Measurements from ENCODE around the gene USP49.

USP49 gene

DNA sequence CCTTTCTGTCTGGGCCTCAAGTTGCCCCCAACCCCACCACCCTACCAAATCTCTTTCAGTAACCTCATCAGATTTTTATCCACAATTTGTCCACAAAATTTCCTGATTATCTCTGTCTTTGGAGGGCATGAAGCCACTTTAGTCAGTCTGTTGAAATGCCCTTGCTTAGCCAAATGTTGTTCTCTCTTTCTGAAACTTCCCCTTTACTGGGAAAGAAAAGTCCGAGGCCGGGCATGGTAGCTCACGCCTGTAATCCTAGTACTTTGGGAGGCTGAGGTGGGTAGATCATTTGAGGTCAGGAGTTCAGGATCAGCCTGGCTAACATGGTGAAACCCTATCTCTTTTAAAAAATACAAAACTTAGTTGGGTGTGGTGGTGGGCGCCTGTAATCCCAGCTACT lies 73.9 kb downstream of the USP49 start:
- H3K36me3 ChIP-seq (ENCODE audit: control insufficient read depth in 2 of 2, insufficient read depth in 1 of 2, low read length in 2 of 2), result no peaks in the 10 kb centered on the region
- TF ChIP-seq ZNF121 (tag by site-specific recombination; IDR thresholded peaks at IDR 0.05) (no peak), WT1 (tag by site-specific recombination; IDR thresholded peaks at IDR 0.05) (no peak), ZNF280D (tag by site-specific recombination; IDR thresholded peaks at IDR 0.05) (no peak), ZNF707 (tag by site-specific recombination; IDR thresholded peaks at IDR 0.05) (no peak), ZNF37A (tag by site-specific recombination; IDR thresholded peaks at IDR 0.05) (no peak), GFI1B (tag by site-specific recombination; IDR thresholded peaks at IDR 0.05) (no peak), ZNF214 (tag by site-specific recombination; IDR thresholded peaks at IDR 0.05; ENCODE audit: borderline replicate concordance) (no peak), ZNF221 (tag by site-specific recombination; IDR thresholded peaks at IDR 0.05; ENCODE audit: borderline replicate concordance) (no peak)
- TF ChIP-seq, protein P1, sequence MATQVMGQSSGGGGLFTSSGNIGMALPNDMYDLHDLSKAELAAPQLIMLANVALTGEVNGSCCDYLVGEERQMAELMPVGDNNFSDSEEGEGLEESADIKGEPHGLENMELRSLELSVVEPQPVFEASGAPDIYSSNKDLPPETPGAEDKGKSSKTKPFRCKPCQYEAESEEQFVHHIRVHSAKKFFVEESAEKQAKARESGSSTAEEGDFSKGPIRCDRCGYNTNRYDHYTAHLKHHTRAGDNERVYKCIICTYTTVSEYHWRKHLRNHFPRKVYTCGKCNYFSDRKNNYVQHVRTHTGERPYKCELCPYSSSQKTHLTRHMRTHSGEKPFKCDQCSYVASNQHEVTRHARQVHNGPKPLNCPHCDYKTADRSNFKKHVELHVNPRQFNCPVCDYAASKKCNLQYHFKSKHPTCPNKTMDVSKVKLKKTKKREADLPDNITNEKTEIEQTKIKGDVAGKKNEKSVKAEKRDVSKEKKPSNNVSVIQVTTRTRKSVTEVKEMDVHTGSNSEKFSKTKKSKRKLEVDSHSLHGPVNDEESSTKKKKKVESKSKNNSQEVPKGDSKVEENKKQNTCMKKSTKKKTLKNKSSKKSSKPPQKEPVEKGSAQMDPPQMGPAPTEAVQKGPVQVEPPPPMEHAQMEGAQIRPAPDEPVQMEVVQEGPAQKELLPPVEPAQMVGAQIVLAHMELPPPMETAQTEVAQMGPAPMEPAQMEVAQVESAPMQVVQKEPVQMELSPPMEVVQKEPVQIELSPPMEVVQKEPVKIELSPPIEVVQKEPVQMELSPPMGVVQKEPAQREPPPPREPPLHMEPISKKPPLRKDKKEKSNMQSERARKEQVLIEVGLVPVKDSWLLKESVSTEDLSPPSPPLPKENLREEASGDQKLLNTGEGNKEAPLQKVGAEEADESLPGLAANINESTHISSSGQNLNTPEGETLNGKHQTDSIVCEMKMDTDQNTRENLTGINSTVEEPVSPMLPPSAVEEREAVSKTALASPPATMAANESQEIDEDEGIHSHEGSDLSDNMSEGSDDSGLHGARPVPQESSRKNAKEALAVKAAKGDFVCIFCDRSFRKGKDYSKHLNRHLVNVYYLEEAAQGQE (tag by site-specific recombination; IDR thresholded peaks at IDR 0.05), result no peak
- TF ChIP-seq, protein P2, sequence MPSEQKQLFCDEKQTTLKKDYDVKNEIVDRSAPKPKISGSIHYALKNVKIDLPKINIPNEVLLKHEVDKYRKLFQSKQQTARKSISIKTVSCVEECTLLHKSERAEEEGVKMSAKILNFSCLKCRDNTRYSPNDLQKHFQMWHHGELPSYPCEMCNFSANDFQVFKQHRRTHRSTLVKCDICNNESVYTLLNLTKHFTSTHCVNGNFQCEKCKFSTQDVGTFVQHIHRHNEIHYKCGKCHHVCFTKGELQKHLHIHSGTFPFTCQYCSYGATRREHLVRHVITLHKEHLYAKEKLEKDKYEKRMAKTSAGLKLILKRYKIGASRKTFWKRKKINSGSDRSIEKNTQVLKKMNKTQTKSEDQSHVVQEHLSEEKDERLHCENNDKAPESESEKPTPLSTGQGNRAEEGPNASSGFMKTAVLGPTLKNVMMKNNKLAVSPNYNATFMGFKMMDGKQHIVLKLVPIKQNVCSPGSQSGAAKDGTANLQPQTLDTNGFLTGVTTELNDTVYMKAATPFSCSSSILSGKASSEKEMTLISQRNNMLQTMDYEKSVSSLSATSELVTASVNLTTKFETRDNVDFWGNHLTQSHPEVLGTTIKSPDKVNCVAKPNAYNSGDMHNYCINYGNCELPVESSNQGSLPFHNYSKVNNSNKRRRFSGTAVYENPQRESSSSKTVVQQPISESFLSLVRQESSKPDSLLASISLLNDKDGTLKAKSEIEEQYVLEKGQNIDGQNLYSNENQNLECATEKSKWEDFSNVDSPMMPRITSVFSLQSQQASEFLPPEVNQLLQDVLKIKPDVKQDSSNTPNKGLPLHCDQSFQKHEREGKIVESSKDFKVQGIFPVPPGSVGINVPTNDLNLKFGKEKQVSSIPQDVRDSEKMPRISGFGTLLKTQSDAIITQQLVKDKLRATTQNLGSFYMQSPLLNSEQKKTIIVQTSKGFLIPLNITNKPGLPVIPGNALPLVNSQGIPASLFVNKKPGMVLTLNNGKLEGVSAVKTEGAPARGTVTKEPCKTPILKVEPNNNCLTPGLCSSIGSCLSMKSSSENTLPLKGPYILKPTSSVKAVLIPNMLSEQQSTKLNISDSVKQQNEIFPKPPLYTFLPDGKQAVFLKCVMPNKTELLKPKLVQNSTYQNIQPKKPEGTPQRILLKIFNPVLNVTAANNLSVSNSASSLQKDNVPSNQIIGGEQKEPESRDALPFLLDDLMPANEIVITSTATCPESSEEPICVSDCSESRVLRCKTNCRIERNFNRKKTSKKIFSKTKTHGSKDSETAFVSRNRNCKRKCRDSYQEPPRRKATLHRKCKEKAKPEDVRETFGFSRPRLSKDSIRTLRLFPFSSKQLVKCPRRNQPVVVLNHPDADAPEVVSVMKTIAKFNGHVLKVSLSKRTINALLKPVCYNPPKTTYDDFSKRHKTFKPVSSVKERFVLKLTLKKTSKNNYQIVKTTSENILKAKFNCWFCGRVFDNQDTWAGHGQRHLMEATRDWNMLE (tag by site-specific recombination; conservative IDR thresholded peaks at IDR 0.05; ENCODE audit: low read depth), result no peak
- H3K9me3 ChIP-seq (ENCODE audit: control insufficient read depth, insufficient read depth, low read depth, low read length), result no peaks in the 10 kb centered on the region
- H3K27ac ChIP-seq (ENCODE audit: extremely low read depth, low read depth, low read length), result no peak overlapping the region
- H3K4me3 ChIP-seq (ENCODE audit: low read depth, low read length), result no peak overlapping the region
- ChIA-PET CTCF (interaction anchor here (0.6 kb wide), 1 partner anchor 8 kb away, joined by 3 read pairs; no protein-coding TSS in a partner anchor), POLR2A (no interaction called here)
- H3K4me1 ChIP-seq (ENCODE audit: control insufficient read depth, insufficient read depth, low read length), result peaks cover 2% of the 10 kb centered on the region; the same call in 1 of the 2 replicates

- H3K27ac ChIP-seq (ENCODE audit: extremely low read depth, low read depth, low read length), result no peak overlapping the region
- POLR2A ChIA-PET, result interaction anchor here (0.6 to 1.2 kb wide), 2 partner anchors 128 to 232 kb away, joined by 4 to 5 read pairs; partner anchors contain the start of gene TAF8
- no peaks in the 10 kb centered on the region for H3K36me3 ChIP-seq (ENCODE audit: control insufficient read depth in 2 of 2, insufficient read depth in 1 of 2, low read length in 2 of 2)
- TF ChIP-seq BCL6B (tag by site-specific recombination; IDR thresholded peaks at IDR 0.05) (no peak), ZNF76 (tag by site-specific recombination; IDR thresholded peaks at IDR 0.05; ENCODE audit: borderline replicate concordance, low read depth) (no peak), ZBTB6 (tag by site-specific recombination; IDR thresholded peaks at IDR 0.05) (no peak), REPIN1 (tag by site-specific recombination; IDR thresholded peaks at IDR 0.05; ENCODE audit: low read depth) (no peak)
- H3K4me3 ChIP-seq (ENCODE audit: low read depth, low read length), result no peak overlapping the region
- H3K9me3 ChIP-seq (ENCODE audit: control insufficient read depth, insufficient read depth, low read depth, low read length), result no peaks in the 10 kb centered on the region
- peaks cover 2% of the 10 kb centered on the region; the same call in 1 of the 2 replicates for H3K4me1 ChIP-seq (ENCODE audit: control insufficient read depth, insufficient read depth, low read length)
- CTCF ChIA-PET, result interaction anchor here (0.9 to 2.7 kb wide), 5 partner anchors 17 to 225 kb away, joined by 3 to 12 read pairs (median 6); partner anchors contain the start of genes BYSL, MED20 and TOMM6
Observed at GRCh38 chr6:41818271-41819054, 76.7 kb downstream of the USP49 start.

Data from HEK293 (cell line).